BJ (cell line): ENCODE measurements around the gene FZR1. TPM values are rescaled to one million over a fixed set of nuclear protein-coding genes. Genes with fewer than 3 reads are reported as not detected.
A peak's percentile ranks its signal among the peaks of the same experiment; 100 is the strongest.

ENCODE experiments used
- CTCF ChIA-PET: fragments of 350-600 bp; formaldehyde crosslinking; extraction: SDS; loops from one replicate; lab custom pipeline; 2021; ENCODE audit warnings: antibody characterized with exemption, inconsistent platforms; lab: Yijun Ruan, JAX
- POLR2A ChIA-PET: fragments of 300-600 bp; sonication (Branson Sonifier 250); formaldehyde crosslinking; extraction: SDS; loops from one replicate; lab custom pipeline; 2021; ENCODE audit warnings: antibody characterized with exemption; lab: Charles Lee
- DNase-seq: peaks from one replicate; pipeline ENCODE4 v3.0.0-alpha.2; 2011; ENCODE audit warnings: low read depth
- H3K27me3 ChIP-seq: 2 replicates; pipeline ENCODE4 v1.6.0; 2011; ENCODE audit warnings: low read length; ENCODE audit not compliant: control insufficient read depth, insufficient read depth
- H3K36me3 ChIP-seq: 2 replicates; pipeline ENCODE4 v1.5.1; 2011; ENCODE audit warnings: low read length; ENCODE audit not compliant: control insufficient read depth, insufficient read depth
- H3K4me3 ChIP-seq: 2 replicates; pipeline ENCODE4 v1.5.1; 2011; ENCODE audit warnings: low read depth, mild to moderate bottlenecking, control low read depth, low read length
- polyA plus RNA-seq: library from polyadenylated mRNA; depleted of rRNA; stranded (reverse); fragments of >200 nt; gene quantifications from 2 replicates; pipeline ENCODE4 v1.2.3, GENCODE V29; 2011
- TF ChIP-seq, protein P1 (sequence below): IDR thresholded peaks from 2 replicates; pipeline ENCODE4 v1.5.1; 2011; ENCODE audit warnings: low read depth, mild to moderate bottlenecking, control low read depth, inconsistent platforms, low read length, moderate library complexity; ENCODE audit not compliant: insufficient read depth

The FZR1 gene
- polyA plus RNA-seq, 1 experiment = 52.3 TPM

DNA sequence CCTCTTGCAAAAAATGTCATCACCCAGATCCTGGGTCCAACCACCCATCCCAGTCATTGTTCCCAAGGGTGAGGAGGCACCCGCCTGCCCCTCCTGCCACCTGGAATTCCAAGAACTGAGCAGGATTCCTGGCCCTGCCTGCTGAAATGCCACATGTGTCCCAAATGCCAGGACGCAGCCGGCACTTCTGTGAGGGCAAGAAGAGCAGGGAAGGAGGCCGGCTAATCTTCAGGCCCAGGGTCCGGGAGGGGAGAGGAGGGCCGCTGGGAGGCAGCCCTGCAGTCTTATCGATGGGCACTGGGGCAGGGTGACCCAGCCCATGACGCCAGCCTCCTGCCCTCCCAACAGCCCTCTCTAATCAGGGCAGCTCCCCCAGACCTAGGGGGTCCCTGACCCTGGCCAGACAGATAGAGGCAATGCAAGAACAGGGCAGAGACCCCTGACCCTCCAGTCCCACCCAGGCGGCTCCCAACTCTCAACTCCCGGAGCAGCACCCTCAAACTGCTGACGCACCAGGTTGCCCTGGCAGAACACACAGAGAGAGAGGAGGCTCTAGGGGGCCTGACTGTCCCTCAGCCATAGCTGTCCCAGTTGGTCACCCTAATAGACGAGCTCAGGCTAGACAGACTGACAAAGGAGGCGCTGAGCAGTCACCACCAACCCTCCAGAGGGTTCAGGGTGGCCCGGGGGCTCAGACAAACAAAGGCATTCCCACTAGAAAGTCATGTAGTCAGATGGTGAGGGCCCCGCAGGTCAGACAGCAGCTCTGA lies 49.7 kb downstream of the FZR1 start:
- no peak for DNase-seq

DNA sequence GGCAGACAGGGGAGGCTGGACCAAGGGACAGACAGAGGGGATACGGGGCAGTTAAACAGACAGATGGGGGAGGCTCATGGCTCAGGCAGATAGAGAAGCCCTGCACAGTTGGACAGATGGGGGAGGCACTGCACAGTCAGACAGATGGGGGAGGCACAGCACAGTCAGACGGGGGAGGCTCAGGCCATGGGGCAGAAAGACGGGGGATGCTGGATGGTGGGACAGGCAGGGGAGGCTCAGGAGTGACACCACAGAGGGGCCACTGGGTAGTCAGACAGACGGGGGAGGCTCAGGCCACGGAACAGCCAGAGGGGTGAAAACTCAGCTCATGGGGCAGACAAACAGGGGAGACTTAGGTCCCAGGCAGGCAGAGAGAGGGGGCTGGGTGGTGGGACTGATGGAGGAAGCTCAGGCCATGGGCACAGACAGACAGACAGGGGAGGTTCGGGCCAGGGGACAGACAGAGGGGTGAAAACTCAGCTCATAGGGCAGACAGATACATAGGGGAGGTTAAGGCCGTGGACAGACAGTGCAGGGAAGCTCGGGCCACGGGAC lies 50.4 kb downstream of the FZR1 start:
- TF ChIP-seq, protein P1, sequence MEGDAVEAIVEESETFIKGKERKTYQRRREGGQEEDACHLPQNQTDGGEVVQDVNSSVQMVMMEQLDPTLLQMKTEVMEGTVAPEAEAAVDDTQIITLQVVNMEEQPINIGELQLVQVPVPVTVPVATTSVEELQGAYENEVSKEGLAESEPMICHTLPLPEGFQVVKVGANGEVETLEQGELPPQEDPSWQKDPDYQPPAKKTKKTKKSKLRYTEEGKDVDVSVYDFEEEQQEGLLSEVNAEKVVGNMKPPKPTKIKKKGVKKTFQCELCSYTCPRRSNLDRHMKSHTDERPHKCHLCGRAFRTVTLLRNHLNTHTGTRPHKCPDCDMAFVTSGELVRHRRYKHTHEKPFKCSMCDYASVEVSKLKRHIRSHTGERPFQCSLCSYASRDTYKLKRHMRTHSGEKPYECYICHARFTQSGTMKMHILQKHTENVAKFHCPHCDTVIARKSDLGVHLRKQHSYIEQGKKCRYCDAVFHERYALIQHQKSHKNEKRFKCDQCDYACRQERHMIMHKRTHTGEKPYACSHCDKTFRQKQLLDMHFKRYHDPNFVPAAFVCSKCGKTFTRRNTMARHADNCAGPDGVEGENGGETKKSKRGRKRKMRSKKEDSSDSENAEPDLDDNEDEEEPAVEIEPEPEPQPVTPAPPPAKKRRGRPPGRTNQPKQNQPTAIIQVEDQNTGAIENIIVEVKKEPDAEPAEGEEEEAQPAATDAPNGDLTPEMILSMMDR = no peak
- no peaks in the 10 kb centered on the region; the same call in 1 of the 2 replicates for H3K36me3 ChIP-seq
- POLR2A ChIA-PET = no interaction called here
- H3K4me3 ChIP-seq = peak overlapping the region; percentile 72
- CTCF ChIA-PET = interaction anchor here (0.8 to 5.8 kb wide), 2 partner anchors 10 to 17 kb away, joined by 3 to 57 read pairs; no protein-coding TSS in a partner anchor
- no peak for DNase-seq
- H3K27me3 ChIP-seq = no peaks in the 10 kb centered on the region

More for the DNA sequence above, 49.7 kb downstream of the FZR1 start:
- POLR2A ChIA-PET = no interaction called here
- no peaks in the 10 kb centered on the region for H3K27me3 ChIP-seq
- CTCF ChIA-PET = interaction anchor here (5.8 kb wide), 1 partner anchor 9 kb away, joined by 57 read pairs; no protein-coding TSS in a partner anchor
- TF ChIP-seq, protein P1 = no peak
- peak overlapping the region; percentile 72 for H3K4me3 ChIP-seq
- no peaks in the 10 kb centered on the region; the same call in 1 of the 2 replicates for H3K36me3 ChIP-seq

DNA sequence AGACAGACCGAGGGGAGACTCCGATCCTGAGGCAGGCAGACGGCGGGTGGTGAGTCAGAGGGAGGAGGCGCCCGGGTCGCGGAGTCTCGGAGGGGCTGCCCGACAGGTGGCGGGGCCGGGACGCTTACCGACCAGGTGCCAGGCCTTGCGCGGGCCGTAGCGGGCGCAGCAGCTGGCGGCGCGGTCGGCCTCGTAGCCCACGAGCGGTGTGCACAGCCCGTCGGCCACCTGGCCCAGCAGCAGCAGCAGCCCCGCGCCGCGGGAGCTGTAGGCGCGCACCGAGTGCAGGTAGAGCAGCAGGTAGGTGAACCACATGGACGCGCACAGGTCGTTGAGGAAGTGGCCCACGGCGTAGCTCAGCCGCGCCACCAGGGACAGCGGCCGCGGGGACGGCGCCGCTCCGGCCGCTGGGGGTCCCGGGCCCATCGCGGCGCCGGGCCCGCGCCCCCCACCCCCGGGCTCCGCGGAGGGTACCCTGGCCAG lies 50.9 kb downstream of the FZR1 start:
- TF ChIP-seq, protein P1 = no peak
- POLR2A ChIA-PET = no interaction called here
- no peak for DNase-seq
- no peaks in the 10 kb centered on the region for H3K36me3 ChIP-seq
- H3K27me3 ChIP-seq = no peaks in the 10 kb centered on the region
- peak overlapping the region; percentile 72 for H3K4me3 ChIP-seq
- CTCF ChIA-PET = interaction anchor here (0.8 to 5.8 kb wide), 2 partner anchors 11 to 17 kb away, joined by 3 to 57 read pairs; no protein-coding TSS in a partner anchor

DNA sequence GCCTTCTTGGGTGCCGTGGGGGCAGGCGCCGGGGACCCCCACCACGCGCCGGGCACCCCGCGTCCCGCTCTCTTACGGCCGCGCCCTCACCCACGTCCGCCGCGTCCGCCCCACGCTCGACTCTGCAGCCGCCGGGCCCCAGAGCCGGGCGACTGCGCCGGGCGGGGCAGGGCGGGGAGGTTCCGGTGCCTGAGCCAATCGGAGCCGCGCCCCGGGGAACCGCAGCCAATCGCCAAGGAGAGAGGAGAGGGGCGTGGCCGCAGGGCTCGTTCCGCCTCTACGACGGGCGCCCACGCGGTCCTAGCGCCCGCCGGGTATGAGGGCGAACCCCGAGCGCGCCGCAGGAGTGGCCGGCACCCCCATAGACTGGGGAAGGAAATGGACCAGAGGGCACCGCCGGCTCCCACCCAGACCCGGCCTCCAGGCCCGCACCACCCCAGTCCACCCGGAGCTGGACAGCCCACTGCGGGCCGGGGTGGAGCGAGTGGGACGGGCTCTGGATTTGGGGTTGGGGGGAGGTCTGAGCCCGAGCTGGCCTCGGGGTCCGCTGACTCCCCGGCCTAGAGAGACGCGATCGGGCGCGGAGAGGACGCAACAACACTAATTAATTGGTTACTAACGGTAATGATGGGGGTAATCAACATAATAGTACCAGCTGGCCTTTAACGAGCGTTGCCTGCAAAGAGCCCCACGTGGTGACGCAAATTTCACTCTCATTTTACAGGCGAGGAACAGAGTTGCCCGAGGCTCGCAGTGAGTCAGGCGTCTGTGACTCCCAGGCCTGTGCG lies 51.5 kb downstream of the FZR1 start, which contains the start of gene MFSD12:
Gene MFSD12 (minus strand): TSS at position 126 of the 788 bp plus-strand sequence. CDS start 183 bp downstream, outside the sequence.
- H3K36me3 ChIP-seq = no peaks in the 10 kb centered on the region
- no peaks in the 10 kb centered on the region for H3K27me3 ChIP-seq
- peak within 1 kb of the TSS; percentile 72 for H3K4me3 ChIP-seq
- TF ChIP-seq, protein P1 = no peak
- DNase-seq = peak; percentile 79
- ChIA-PET POLR2A (interaction anchor here (0.5 kb wide), 1 partner anchor 464 kb away, joined by 3 read pairs; no protein-coding TSS in a partner anchor), CTCF (interaction anchor here (0.6 to 5.8 kb wide), 2 partner anchors 11 to 21 kb away, joined by 4 to 57 read pairs; no protein-coding TSS in a partner anchor)
